Loucy (cell line): ENCODE results near the gene THEM4.

ENCODE experiments used
- CTCF ChIP-seq: fragments of 200-600 bp; sonication (generic); conservative IDR thresholded peaks from 2 replicates; pipeline ENCODE4 v1.5.1; 2014; ENCODE audit warnings: mild to moderate bottlenecking, antibody characterized with exemption, low read length
- EZH2phosphoT487 ChIP-seq: fragments of 200-600 bp; IDR thresholded peaks from 2 replicates; pipeline ENCODE4 v1.6.1; 2018; ENCODE audit warnings: antibody characterized with exemption, mild to moderate bottlenecking, moderate library complexity, borderline replicate concordance

DNA sequence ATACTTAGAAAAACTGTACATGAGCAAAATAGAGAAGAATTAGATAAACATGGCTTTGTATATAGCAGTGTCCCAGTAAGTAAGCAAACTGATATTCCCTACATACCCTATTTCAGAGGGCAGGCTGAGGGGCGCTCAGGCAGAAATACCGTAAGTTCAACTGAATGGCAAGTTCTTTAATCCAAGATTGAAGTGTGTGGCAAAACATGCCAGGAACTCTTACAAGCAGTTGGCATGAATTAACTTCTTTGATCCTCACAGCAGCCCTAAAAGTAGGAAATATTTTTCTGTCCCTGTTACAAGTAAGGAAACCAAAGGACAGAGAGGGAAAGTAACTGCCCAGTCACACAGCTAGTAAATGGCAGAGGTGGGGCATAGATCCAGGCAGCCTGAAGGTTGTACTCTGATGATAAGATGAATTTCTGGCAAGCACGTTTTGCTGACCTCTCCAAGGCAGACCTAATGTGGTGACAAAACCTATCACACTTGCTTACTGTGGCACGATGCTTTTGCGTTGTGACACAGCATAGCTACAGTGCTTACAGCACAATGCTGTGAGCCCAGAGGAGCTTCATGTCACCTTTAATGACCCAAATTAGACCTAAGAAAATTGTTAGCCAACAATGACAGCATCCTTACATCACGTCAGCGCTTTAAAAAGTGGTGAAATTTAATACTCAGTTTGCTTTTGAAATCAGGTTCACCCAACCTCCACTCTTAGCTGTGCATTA lies 35.0 kb upstream of the THEM4 start:
- no peak for TF ChIP-seq CTCF
- no peak for TF ChIP-seq EZH2phosphoT487
